B cell (primary cell): ENCODE measurements around the gene NLRP2B.

Experiments
- CTCF ChIP-seq: fragments of 200-600 bp; IDR thresholded peaks from one replicate; pipeline ENCODE4 v1.8.0; 2022; ENCODE audit warnings: antibody characterized with exemption, mild to moderate bottlenecking
- EZH2 ChIP-seq: IDR thresholded peaks from 2 replicates; pipeline ENCODE4 v1.6.1; 2012; ENCODE audit warnings: borderline replicate concordance, low read depth, mild to moderate bottlenecking, moderate library complexity, low read length; ENCODE audit not compliant: insufficient read depth, poor library complexity, severe bottlenecking

DNA sequence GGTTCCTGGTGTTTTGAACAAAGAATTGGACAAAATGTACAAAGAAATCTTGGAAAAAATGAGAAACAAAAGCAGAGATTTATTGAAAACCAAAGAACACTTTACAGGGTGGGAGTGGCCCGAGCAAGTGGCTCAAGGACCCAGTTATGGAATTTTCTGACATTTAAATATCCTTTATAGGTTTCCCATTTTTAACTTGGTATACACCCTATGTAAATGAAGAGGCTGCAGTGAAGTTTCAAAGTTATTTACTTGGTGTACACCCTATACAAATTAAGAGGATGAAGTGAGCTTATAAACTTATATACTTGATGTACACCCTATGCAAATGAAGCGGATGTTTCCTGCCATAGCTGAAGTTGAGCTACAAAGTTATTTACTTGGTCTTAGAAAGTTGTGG is 4.7 kb downstream of the NLRP2B start:
- no peak for TF ChIP-seq CTCF
- TF ChIP-seq EZH2, result no peak
